NCI-H345 treated with DMSO at 0.1 percent for 48 hours (cell line): ENCODE measurements around the gene SORBS1.

Source experiments
- DNase-seq: peaks from one replicate; lab custom pipeline; 2025; ENCODE audit not compliant: unreplicated experiment; lab: John Stamatoyannopoulos, UW

Gene SORBS1

GRCh38 chr10:95440756-95441546 lies 120.2 kb downstream of the SORBS1 start:
- no peak for DNase-seq

- DNase-seq = no peak
These were observed 121.0 kb downstream of the SORBS1 start for GRCh38 chr10:95440038-95440725.

GRCh38 chr10:95438781-95439180 lies 122.4 kb downstream of the SORBS1 start:
- DNase-seq = no peak

- no peak for DNase-seq
These were observed 123.5 kb downstream of the SORBS1 start for GRCh38 chr10:95437669-95438068.

- DNase-seq = no peak
These were observed 125.5 kb downstream of the SORBS1 start for GRCh38 chr10:95435548-95436279.

GRCh38 chr10:95434583-95434982 lies 126.6 kb downstream of the SORBS1 start:
- no peak for DNase-seq

- no peak for DNase-seq
These were observed 129.2 kb downstream of the SORBS1 start for GRCh38 chr10:95431900-95432342.

GRCh38 chr10:95430231-95430951 lies 130.8 kb downstream of the SORBS1 start:
- peak; percentile 29 for DNase-seq

- DNase-seq = no peak
These were observed 131.5 kb downstream of the SORBS1 start for GRCh38 chr10:95429639-95430038.

GRCh38 chr10:95428701-95429100 lies 132.5 kb downstream of the SORBS1 start:
- no peak for DNase-seq

- DNase-seq = no peak
These were observed 134.7 kb downstream of the SORBS1 start for GRCh38 chr10:95426482-95426881.

GRCh38 chr10:95425592-95426465 lies 135.3 kb downstream of the SORBS1 start:
- DNase-seq = no peak

GRCh38 chr10:95423164-95424005 lies 137.8 kb downstream of the SORBS1 start:
- no peak for DNase-seq

GRCh38 chr10:95422233-95422632 lies 138.9 kb downstream of the SORBS1 start:
- DNase-seq = no peak

GRCh38 chr10:95421782-95422181 lies 139.4 kb downstream of the SORBS1 start:
- DNase-seq = no peak

GRCh38 chr10:95419399-95419798 lies 141.8 kb downstream of the SORBS1 start:
- no peak for DNase-seq

- DNase-seq = no peak
These were observed 144.2 kb downstream of the SORBS1 start for GRCh38 chr10:95416973-95417372.

- DNase-seq = no peak
These were observed 144.9 kb downstream of the SORBS1 start for GRCh38 chr10:95416270-95416669.

- DNase-seq = no peak
These were observed 145.5 kb downstream of the SORBS1 start for GRCh38 chr10:95415621-95416031.
